CD4-positive, alpha-beta T cell treated with Interferon gamma for 1 hour (primary cell): ENCODE measurements around the gene CNOT4.

Experiments used
- DNase-seq: peaks from one replicate; pipeline ENCODE4 v3.0.0-alpha.2; 2020

CNOT4 gene

GRCh38 chr7:135389971-135390370 is 119.9 kb downstream of the CNOT4 start:
- no peak for DNase-seq

- DNase-seq, result no peak
These were observed 121.3 kb downstream of the CNOT4 start for GRCh38 chr7:135388616-135389015.

- DNase-seq, result no peak
These were observed 123.1 kb downstream of the CNOT4 start for GRCh38 chr7:135386776-135387175.

GRCh38 chr7:135386181-135386580 is 123.7 kb downstream of the CNOT4 start:
- DNase-seq, result no peak

- DNase-seq, result no peak
These were observed 124.7 kb downstream of the CNOT4 start for GRCh38 chr7:135385209-135385608.

GRCh38 chr7:135383525-135384175 is 126.3 kb downstream of the CNOT4 start:
- DNase-seq, result no peak

- DNase-seq, result no peak
These were observed 127.7 kb downstream of the CNOT4 start for GRCh38 chr7:135382173-135382572.

- DNase-seq, result no peak
These were observed 128.5 kb downstream of the CNOT4 start for GRCh38 chr7:135381369-135381768.

GRCh38 chr7:135380351-135380750 is 129.6 kb downstream of the CNOT4 start:
- no peak for DNase-seq

GRCh38 chr7:135377171-135377570 is 132.7 kb downstream of the CNOT4 start:
- no peak for DNase-seq

- DNase-seq, result no peak
These were observed 133.8 kb downstream of the CNOT4 start for GRCh38 chr7:135375908-135376699.

GRCh38 chr7:135374736-135375135 is 135.2 kb downstream of the CNOT4 start:
- DNase-seq, result no peak

GRCh38 chr7:135372222-135372621 is 137.7 kb downstream of the CNOT4 start:
- DNase-seq, result no peak

- no peak for DNase-seq
These were observed 139.2 kb downstream of the CNOT4 start for GRCh38 chr7:135370656-135371055.

- DNase-seq, result no peak
These were observed 140.5 kb downstream of the CNOT4 start for GRCh38 chr7:135369405-135369804.

GRCh38 chr7:135368416-135369186 is 141.3 kb downstream of the CNOT4 start:
- no peak for DNase-seq

GRCh38 chr7:135366843-135367508 is 142.9 kb downstream of the CNOT4 start:
- DNase-seq, result no peak

GRCh38 chr7:135365721-135366120 is 144.2 kb downstream of the CNOT4 start:
- DNase-seq, result no peak

- no peak for DNase-seq
These were observed 145.7 kb downstream of the CNOT4 start for GRCh38 chr7:135364206-135364605.

GRCh38 chr7:135362871-135363270 is 147.0 kb downstream of the CNOT4 start:
- no peak for DNase-seq

GRCh38 chr7:135361788-135362187 is 148.1 kb downstream of the CNOT4 start:
- no peak for DNase-seq

- DNase-seq, result no peak
These were observed 150.3 kb downstream of the CNOT4 start for GRCh38 chr7:135359615-135360014.

- DNase-seq, result no peak
These were observed 154.4 kb downstream of the CNOT4 start for GRCh38 chr7:135355377-135356048.
